K562 treated with DMSO at 1 percent for 48 hours (cell line): ENCODE results near the gene GABRD. TPM values are rescaled to one million over a fixed set of nuclear protein-coding genes. Genes with fewer than 3 reads are reported as not detected.

Experiments
- total RNA-seq: library from RNA; unstranded; fragments of 300-600 nt; gene quantifications from 2 replicates; pipeline ENCODE4 v1.2.3, GENCODE V29; 2022; ENCODE audit warnings: low replicate concordance; ENCODE audit errors: extremely low read depth

The GABRD gene
- not detected in 2 replicates for total RNA-seq

GRCh38 chr1:2019172-2019543 is at the start of gene GABRD:
Gene GABRD, plus strand, starts transcription at chr1:2019345. Its CDS starts 79 bp downstream, at chr1:2019424.

GRCh38 chr1:2003541-2004131 is 15.5 kb upstream of the GABRD start, which contains the start of gene CFAP74:
Gene CFAP74, minus strand, starts transcription at chr1:2003786. Its CDS starts 12,830 bp downstream, at chr1:1990956.

GRCh38 chr1:2049718-2050431 is 30.7 kb downstream of the GABRD start, which contains the start of gene PRKCZ:
Gene PRKCZ, plus strand, starts transcription at chr1:2050411. Its CDS starts 220 bp downstream, at chr1:2050631.

Other genes starting within 250 kb of the GABRD start
- not detected in 2 replicates for gene NADK, start 240.9 kb upstream of the GABRD start, total RNA-seq
- gene GNB1, start 128.3 kb upstream of the GABRD start, total RNA-seq, result 119 TPM in 1 of 2 replicates, not detected in the other
- not detected in 2 replicates for gene CALML6, start 104.1 kb upstream of the GABRD start, total RNA-seq
- gene TMEM52, start 100.1 kb upstream of the GABRD start, total RNA-seq, result not detected in 2 replicates
- not detected in 2 replicates for gene CFAP74, start 15.6 kb upstream of the GABRD start, total RNA-seq
- not detected in 2 replicates for gene PRKCZ, start 31.1 kb downstream of the GABRD start, total RNA-seq
- not detected in 2 replicates for gene FAAP20, start 175.4 kb downstream of the GABRD start, total RNA-seq
- gene SKI, start 209.0 kb downstream of the GABRD start, total RNA-seq, result not detected in 2 replicates